Neural cell (in vitro differentiated cells): Measurements from ENCODE around the gene WNT16. TPM values are rescaled to one million over a fixed set of nuclear protein-coding genes. Genes with fewer than 3 reads are reported as not detected.

Source experiments
- H2AFZ ChIP-seq: fragments of 200-600, 300-800 bp; sonication (generic), shearing (Covaris generic); 2 replicates; pipeline ENCODE4 v1.6.0; 2014; ENCODE audit warnings: low read depth, mild to moderate bottlenecking, antibody characterized with exemption, low read length, moderate library complexity
- H3F3A ChIP-seq: fragments of 200-600 bp; shearing (Covaris generic); 2 replicates; pipeline ENCODE4 v1.6.1; 2016; ENCODE audit warnings: mild to moderate bottlenecking, moderate library complexity, mixed read lengths, antibody characterized with exemption, low read length; ENCODE audit not compliant: insufficient read depth, poor library complexity, severe bottlenecking
- H3K27ac ChIP-seq: fragments of 200-600, 300-800 bp; sonication (generic), shearing (Covaris generic); 2 replicates; pipeline ENCODE4 v1.5.1; 2014; ENCODE audit warnings: mild to moderate bottlenecking, low read length, moderate library complexity
- H3K27me3 ChIP-seq: fragments of 300-800, 200-600 bp; sonication (generic), shearing (Covaris generic); 2 replicates; pipeline ENCODE4 v1.6.0; 2014; ENCODE audit warnings: mild to moderate bottlenecking, low read depth, low read length, moderate library complexity; ENCODE audit not compliant: insufficient read depth
- H3K36me3 ChIP-seq: fragments of 300-800, 200-600 bp; sonication (generic), shearing (Covaris generic); 2 replicates; pipeline ENCODE4 v1.5.1; 2014; ENCODE audit warnings: mild to moderate bottlenecking, antibody characterized with exemption, low read length, moderate library complexity; ENCODE audit not compliant: insufficient read depth
- H3K4me2 ChIP-seq: fragments of 300-800, 200-600 bp; sonication (generic), shearing (Covaris generic); 2 replicates; pipeline ENCODE4 v1.6.0; 2014; ENCODE audit warnings: mild to moderate bottlenecking, low read length
- H3K4me3 ChIP-seq: fragments of 300-800, 200-600 bp; sonication (generic), shearing (Covaris generic); 2 replicates; pipeline ENCODE4 v1.5.1; 2014; ENCODE audit warnings: mild to moderate bottlenecking, low read length, moderate library complexity
- H3K79me2 ChIP-seq: fragments of 200-600 bp; shearing (Covaris generic); replicated peaks from 2 replicates; pipeline ENCODE4 v1.6.0; 2014; ENCODE audit warnings: mild to moderate bottlenecking, low read length, moderate library complexity; ENCODE audit not compliant: insufficient read depth
- H3K9ac ChIP-seq: fragments of 300-800, 200-600 bp; sonication (generic), shearing (Covaris generic); 2 replicates; pipeline ENCODE4 v1.6.1; 2016; ENCODE audit warnings: mild to moderate bottlenecking, low read length, mixed read lengths
- H3K9me2 ChIP-seq: fragments of 200-600 bp; shearing (Covaris generic); 2 replicates; pipeline ENCODE4 v1.6.1; 2016; ENCODE audit warnings: mild to moderate bottlenecking, low read length, mixed read lengths; ENCODE audit not compliant: insufficient read depth
- H3K9me3 ChIP-seq: fragments of 200-600, 300-800 bp; sonication (generic), shearing (Covaris generic); 2 replicates; pipeline ENCODE4 v1.6.1; 2016; ENCODE audit warnings: mild to moderate bottlenecking, mixed run types, low read length, moderate library complexity, mixed read lengths
- H4K20me1 ChIP-seq: fragments of 200-600 bp; shearing (Covaris generic); 2 replicates; pipeline ENCODE4 v1.6.1; 2016; ENCODE audit warnings: mild to moderate bottlenecking, mixed run types; ENCODE audit not compliant: insufficient read depth
- CTCF ChIP-seq: fragments of 450-650 bp; IDR thresholded peaks from 2 replicates; pipeline ENCODE4 v1.5.1; 2014; ENCODE audit warnings: antibody characterized with exemption, mild to moderate bottlenecking, moderate library complexity; ENCODE audit not compliant: poor library complexity, severe bottlenecking
- EP300 ChIP-seq: fragments of 450-650 bp; conservative IDR thresholded peaks from 2 replicates; pipeline ENCODE4 v1.6.1; 2014; ENCODE audit warnings: antibody characterized with exemption, mild to moderate bottlenecking, moderate library complexity; ENCODE audit not compliant: poor library complexity, severe bottlenecking
- EZH2 ChIP-seq: fragments of 200-600, 300-800 bp; shearing (Covaris generic), sonication (generic); IDR thresholded peaks from 2 replicates; pipeline ENCODE4 v1.6.1; 2014; ENCODE audit warnings: antibody characterized with exemption, low read length, borderline replicate concordance, mild to moderate bottlenecking; ENCODE audit not compliant: insufficient read depth, poor library complexity, severe bottlenecking
- MXI1 ChIP-seq: fragments of 450-650 bp; conservative IDR thresholded peaks from 2 replicates; pipeline ENCODE4 v1.6.1; 2014; ENCODE audit warnings: antibody characterized with exemption, mild to moderate bottlenecking; ENCODE audit not compliant: poor library complexity, severe bottlenecking
- POLR2AphosphoS5 ChIP-seq: IDR thresholded peaks from 2 replicates; pipeline ENCODE4 v1.6.1; 2012
- RAD21 ChIP-seq: fragments of 450-650 bp; conservative IDR thresholded peaks from 2 replicates; pipeline ENCODE4 v1.6.1; 2014; ENCODE audit warnings: antibody characterized with exemption, mild to moderate bottlenecking, moderate library complexity
- REST ChIP-seq: IDR thresholded peaks from 2 replicates; pipeline ENCODE4 v1.6.1; 2012; ENCODE audit warnings: borderline replicate concordance
- SMC3 ChIP-seq: fragments of 450-650 bp; conservative IDR thresholded peaks from 2 replicates; pipeline ENCODE4 v1.6.1; 2014; ENCODE audit warnings: antibody characterized with exemption, mild to moderate bottlenecking, moderate library complexity; ENCODE audit not compliant: poor library complexity
- TAF1 ChIP-seq: IDR thresholded peaks from 2 replicates; pipeline ENCODE4 v1.6.1; 2012; ENCODE audit warnings: low read depth
- polyA plus RNA-seq: library from polyadenylated mRNA; depleted of rRNA; stranded (reverse); fragments of >200 nt; gene quantifications from 2 replicates; pipeline ENCODE4 v1.2.3, GENCODE V29; 2014

WNT16 gene
- polyA plus RNA-seq, 1 donor from 2014 or later: not detected

- TF ChIP-seq RAD21: no peak
- no peak for TF ChIP-seq EP300
- no peak for TF ChIP-seq TAF1
- no peak for TF ChIP-seq SMC3
- no peak for TF ChIP-seq MXI1
- no peak for TF ChIP-seq POLR2AphosphoS5
- no peak for TF ChIP-seq EZH2
- no peak for TF ChIP-seq REST
- no peak for TF ChIP-seq CTCF
- H3K4me3 ChIP-seq: no peak overlapping the region
- H3F3A ChIP-seq: no peaks in the 10 kb centered on the region
- H3K4me2 ChIP-seq: no peak overlapping the region
- H3K79me2 ChIP-seq: no peaks in the 10 kb centered on the region
- no peaks in the 10 kb centered on the region for H3K27me3 ChIP-seq
- H3K9ac ChIP-seq: no peak overlapping the region
- no peaks in the 10 kb centered on the region for H3K36me3 ChIP-seq
- H3K9me2 ChIP-seq: no peaks in the 10 kb centered on the region
- no peaks in the 10 kb centered on the region for H3K9me3 ChIP-seq
- H4K20me1 ChIP-seq: no peaks in the 10 kb centered on the region
- H2AFZ ChIP-seq: no peak overlapping the region
- H3K27ac ChIP-seq: no peak overlapping the region
Measured at GRCh38 chr7:121322460-121322859, 6.3 kb upstream of the WNT16 start.

- no peaks in the 10 kb centered on the region for H3K36me3 ChIP-seq
- H3K27me3 ChIP-seq: peaks cover 11% of the 10 kb centered on the region
- H3K9ac ChIP-seq: no peak overlapping the region
- H2AFZ ChIP-seq: no peak overlapping the region
- H3K4me3 ChIP-seq: no peak overlapping the region
- TF ChIP-seq REST (no peak), CTCF (no peak), MXI1 (no peak), TAF1 (no peak), EZH2 (no peak), EP300 (no peak), POLR2AphosphoS5 (no peak), SMC3 (no peak), RAD21 (no peak)
- no peaks in the 10 kb centered on the region for H3K79me2 ChIP-seq
- H3F3A ChIP-seq: no peaks in the 10 kb centered on the region
- no peak overlapping the region for H3K4me2 ChIP-seq
- H3K27ac ChIP-seq: no peak overlapping the region
- peaks cover 3% of the 10 kb centered on the region for H3K9me3 ChIP-seq
- no peaks in the 10 kb centered on the region for H3K9me2 ChIP-seq
- no peaks in the 10 kb centered on the region for H4K20me1 ChIP-seq
Measured at GRCh38 chr7:121323515-121324302, 5.1 kb upstream of the WNT16 start.
